Measurements from ENCODE around the gene PTPRN2. TPM values are rescaled to one million over a fixed set of nuclear protein-coding genes. Genes with fewer than 3 reads are reported as not detected.

PTPRN2 gene
- total RNA-seq, 4 donors from 2014 or later: 6.6 to 10.7 (median 8.2) TPM

GRCh38 chr7:158489462-158490155, 98.0 kb downstream of the PTPRN2 start:
- H3K27ac ChIP-seq: no peak overlapping the region
- H3K9me3 ChIP-seq: peaks cover 0 to 6% (median 0%) of the 10 kb centered on the region in 4 donors
- WGBS, 2 donors: 86 to 90% methylated on average over 27 to 51 of the region's 51 CpGs
- DNase-seq (ENCODE audit: low spot score in 2 of 2): no peak
- no peaks in the 10 kb centered on the region for H3K4me1 ChIP-seq
- no peak overlapping the region for H3K4me3 ChIP-seq
- TF ChIP-seq CTCF (IDR thresholded peaks at IDR 0.05): no peak
- TF ChIP-seq POLR2A (IDR thresholded peaks at IDR 0.05): no peak
- no peak for TF ChIP-seq EP300 (IDR thresholded peaks at IDR 0.05)
- no peaks in the 10 kb centered on the region for H3K36me3 ChIP-seq
- H3K27me3 ChIP-seq: peaks cover 0 to 4% of the 10 kb centered on the region in 2 donors

DNA sequence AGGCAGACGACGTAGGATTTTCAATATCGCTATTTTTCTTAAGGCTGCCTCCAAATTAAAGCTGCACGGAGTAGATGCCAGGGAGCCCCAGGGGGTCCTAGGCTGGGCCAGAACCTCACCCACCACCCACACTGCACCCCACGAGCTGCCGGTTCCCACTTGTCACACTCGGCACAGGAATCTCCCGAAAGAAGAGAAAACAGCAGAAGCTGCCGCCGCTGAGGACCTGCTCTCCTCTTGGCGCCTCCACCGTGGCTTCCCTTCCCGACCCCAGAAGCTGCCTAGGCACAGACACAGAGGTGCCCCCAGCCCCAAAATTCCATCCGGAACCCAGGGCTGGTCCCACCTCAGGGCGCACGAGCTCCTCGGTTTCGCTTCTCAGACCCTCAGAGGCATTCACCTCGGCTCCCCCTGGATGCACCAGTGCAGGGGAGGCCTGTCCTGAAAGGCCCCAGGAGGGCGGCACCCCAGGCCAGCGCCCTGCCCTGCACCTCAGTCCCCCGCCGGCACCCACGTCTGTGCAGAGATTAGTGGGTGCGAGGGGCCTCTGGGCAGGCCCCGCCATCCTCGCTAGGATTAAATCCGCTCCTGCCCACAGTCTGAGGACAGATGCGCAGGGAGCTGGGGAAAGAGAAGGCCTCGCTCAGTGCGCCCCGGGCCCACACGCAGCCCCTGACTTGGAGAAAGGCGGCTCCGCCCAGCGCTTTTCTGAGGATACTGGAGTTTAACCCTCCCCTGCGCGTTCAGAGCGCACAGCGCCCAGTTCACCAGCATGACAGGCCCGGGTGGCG, 99.2 kb downstream of the PTPRN2 start:
- WGBS, 2 donors: 84 to 85% methylated on average over 38 to 41 of the region's 42 CpGs
- H3K27me3 ChIP-seq: peaks cover 0 to 4% of the 10 kb centered on the region in 2 donors
- peaks cover 0 to 6% (median 0%) of the 10 kb centered on the region in 4 donors for H3K9me3 ChIP-seq
- no peak overlapping the region for H3K4me3 ChIP-seq
- TF ChIP-seq CTCF (IDR thresholded peaks at IDR 0.05): no peak
- DNase-seq (ENCODE audit: low spot score in 2 of 2): no peak
- no peaks in the 10 kb centered on the region for H3K4me1 ChIP-seq
- H3K27ac ChIP-seq: no peak overlapping the region
- H3K36me3 ChIP-seq: no peaks in the 10 kb centered on the region

GRCh38 chr7:158487631-158488151, 99.9 kb downstream of the PTPRN2 start:
- 67 to 68% methylated on average over 18 of the region's 18 CpGs for WGBS, 2 donors
- Histone ChIP-seq H3K4me1 (no peaks in the 10 kb centered on the region), H3K27me3 (peaks cover 0 to 4% of the 10 kb centered on the region in 2 donors), H3K27ac (no peak overlapping the region), H3K36me3 (no peaks in the 10 kb centered on the region), H3K4me3 (no peak overlapping the region), H3K9me3 (peaks cover 0 to 6% (median 0%) of the 10 kb centered on the region in 4 donors)
- TF ChIP-seq EP300 (IDR thresholded peaks at IDR 0.05) (no peak), CTCF (IDR thresholded peaks at IDR 0.05) (no peak), POLR2A (IDR thresholded peaks at IDR 0.05) (no peak)
- DNase-seq (ENCODE audit: low spot score in 2 of 2): no peak

GRCh38 chr7:158486919-158487318, 100.7 kb downstream of the PTPRN2 start:
- H3K4me3 ChIP-seq: no peak overlapping the region
- H3K9me3 ChIP-seq: peaks cover 0 to 6% (median 0%) of the 10 kb centered on the region in 4 donors
- peaks cover 0 to 4% of the 10 kb centered on the region in 2 donors for H3K27me3 ChIP-seq
- no peaks in the 10 kb centered on the region for H3K36me3 ChIP-seq
- WGBS, 2 donors: 93 to 96% methylated on average over 8 of the region's 8 CpGs
- H3K27ac ChIP-seq: no peak overlapping the region
- no peak for DNase-seq (ENCODE audit: low spot score in 2 of 2)
- H3K4me1 ChIP-seq: no peaks in the 10 kb centered on the region
- TF ChIP-seq CTCF (IDR thresholded peaks at IDR 0.05) (no peak), POLR2A (IDR thresholded peaks at IDR 0.05) (no peak), EP300 (IDR thresholded peaks at IDR 0.05) (no peak)
